GM10266 (cell line): ENCODE measurements around the gene DEFB125.

Source experiments
- DNase-seq: peaks from one replicate; pipeline ENCODE4 v3.0.0; 2012; ENCODE audit errors: extremely low spot score
- CTCF ChIP-seq: IDR thresholded peaks from 2 replicates; pipeline ENCODE4 v1.5.1; 2012; ENCODE audit warnings: mild to moderate bottlenecking, low read depth; ENCODE audit not compliant: control insufficient read depth, insufficient read depth; ENCODE audit errors: missing control alignments

DEFB125 gene

GRCh38 chr20:87401-87800 lies at the start of gene DEFB125:
Gene DEFB125, plus strand, starts transcription at chr20:87672. Its CDS starts 38 bp downstream, at chr20:87710.
- no peak for DNase-seq
- TF ChIP-seq CTCF = no peak

- DNase-seq = no peak
- no peak for TF ChIP-seq CTCF
Measured at GRCh38 chr20:60035-60918, 27.2 kb upstream of the DEFB125 start.

GRCh38 chr20:61230-61629 lies 26.2 kb upstream of the DEFB125 start:
- no peak for TF ChIP-seq CTCF
- no peak for DNase-seq

GRCh38 chr20:61757-62156 lies 25.7 kb upstream of the DEFB125 start:
- no peak for TF ChIP-seq CTCF
- no peak for DNase-seq

- TF ChIP-seq CTCF = no peak
- DNase-seq = no peak
Measured at GRCh38 chr20:62487-62886, 25.0 kb upstream of the DEFB125 start.

- no peak for DNase-seq
- TF ChIP-seq CTCF = no peak
Measured at GRCh38 chr20:64026-64603, 23.4 kb upstream of the DEFB125 start.

GRCh38 chr20:64766-65322 lies 22.6 kb upstream of the DEFB125 start:
- no peak for DNase-seq
- no peak for TF ChIP-seq CTCF
